H1 (cell line): ENCODE measurements around the gene CYP3A7. TPM values are rescaled to one million over a fixed set of nuclear protein-coding genes. Genes with fewer than 3 reads are reported as not detected.

ENCODE experiments used
- CTCF ChIA-PET: fragments of 300-600 bp; sonication (Branson Sonifier 250); formaldehyde crosslinking; loops from one replicate; lab custom pipeline; 2021; ENCODE audit not compliant: partially characterized antibody; lab: Charles Lee
- POLR2A ChIA-PET: fragments of 300-600 bp; sonication (Branson Sonifier 250); formaldehyde crosslinking; loops from one replicate; lab custom pipeline; 2021; ENCODE audit warnings: inconsistent platforms; ENCODE audit not compliant: partially characterized antibody; lab: Charles Lee
- DNase-seq, 2 experiments: peaks; one replicate each; pipeline versions ENCODE4 v3.0.0 to v3.0.0-alpha.2; 2010 to 2022; ENCODE audit warnings: low spot score in 2 of 2, low read depth in 1 of 2, mixed read lengths in 1 of 2
- FAIRE-seq: peaks from 2 replicates; lab custom pipeline; 2011; peaks lifted over from hg19 to GRCh38; lab: Jason Lieb, UNC
- H2AFZ ChIP-seq: 2 replicates; pipeline ENCODE4 v1.8.1; 2012; ENCODE audit warnings: low read length, inconsistent platforms
- H2AK5ac ChIP-seq: 2 replicates; pipeline ENCODE4 v1.6.1; 2013; ENCODE audit warnings: low read depth, low read length
- H2BK120ac ChIP-seq: replicated peaks from 2 replicates; pipeline ENCODE3; 2013; ENCODE audit warnings: low read depth, low read length, inconsistent platforms
- H2BK12ac ChIP-seq: 2 replicates; pipeline ENCODE4 v1.6.1; 2013; ENCODE audit warnings: low read depth, low read length
- H2BK15ac ChIP-seq: 2 replicates; pipeline ENCODE4 v1.6.1; 2013; ENCODE audit warnings: low read length
- H2BK20ac ChIP-seq: 2 replicates; pipeline ENCODE4 v1.6.1; 2013; ENCODE audit warnings: low read length
- H2BK5ac ChIP-seq: 2 replicates; pipeline ENCODE4 v1.6.1; 2013; ENCODE audit warnings: low read depth, low read length
- H3K14ac ChIP-seq: 2 replicates; pipeline ENCODE4 v1.6.1; 2013; ENCODE audit warnings: inconsistent platforms; ENCODE audit not compliant: insufficient read length
- H3K18ac ChIP-seq: 2 replicates; pipeline ENCODE4 v1.6.1; 2013; ENCODE audit warnings: low read length; ENCODE audit errors: extremely low read depth
- H3K23ac ChIP-seq: 2 replicates; pipeline ENCODE4 v1.6.1; 2013; ENCODE audit warnings: inconsistent platforms; ENCODE audit not compliant: insufficient read length
- H3K23me2 ChIP-seq: 2 replicates; pipeline ENCODE4 v1.6.1; 2013; ENCODE audit warnings: low read depth, low read length
- H3K27ac ChIP-seq: 2 replicates; pipeline ENCODE4 v1.6.1; 2011; ENCODE audit warnings: low read depth, low read length, inconsistent platforms
- H3K27me3 ChIP-seq, 4 experiments: replicated peaks in 1 of 4; 1 replicate in 1 of 4; 2 replicates in 3 of 4; pipeline versions ENCODE4 v1.6.1 to v1.8.1; 2011 to 2013; ENCODE audit warnings: low read length in 3 of 4, mild to moderate bottlenecking in 3 of 4, inconsistent platforms in 2 of 4, mixed read lengths in 2 of 4, moderate library complexity in 1 of 4; ENCODE audit not compliant: control insufficient read depth in 3 of 4, insufficient read depth in 3 of 4; ENCODE audit errors: extremely low read depth in 1 of 4
- H3K36me3 ChIP-seq, 4 experiments: 2 replicates each; pipeline versions ENCODE4 v1.6.1 to v1.8.1; 2011 to 2013; ENCODE audit warnings: mild to moderate bottlenecking in 4 of 4, low read length in 3 of 4, moderate library complexity in 2 of 4, control low read depth in 1 of 4, inconsistent platforms in 1 of 4; ENCODE audit not compliant: insufficient read depth in 4 of 4, control insufficient read depth in 2 of 4
- H3K4ac ChIP-seq: replicated peaks from 2 replicates; pipeline ENCODE3; 2013; ENCODE audit warnings: low read length, low read depth, mixed read lengths, inconsistent platforms; ENCODE audit not compliant: insufficient read length
- H3K4me1 ChIP-seq, 4 experiments: replicated peaks in 1 of 4; 1 replicate in 1 of 4; 2 replicates in 3 of 4; pipeline versions ENCODE4 v1.6.1 to v1.8.1; 2011 to 2013; ENCODE audit warnings: low read length in 3 of 4, inconsistent platforms in 2 of 4, mixed read lengths in 1 of 4; ENCODE audit not compliant: insufficient read depth in 4 of 4, control insufficient read depth in 3 of 4
- H3K4me2 ChIP-seq, 2 experiments: 2 replicates each; pipeline versions ENCODE4 v1.6.1 to v1.8.1; 2011 to 2013; ENCODE audit warnings: low read depth in 2 of 2, low read length in 2 of 2, control low read depth in 1 of 2, inconsistent platforms in 1 of 2, mild to moderate bottlenecking in 1 of 2; ENCODE audit not compliant: insufficient read depth in 1 of 2
- H3K4me3 ChIP-seq, 4 experiments: fragments of 200-600, 300-600 bp in 1 of 4; sonication (generic), shearing (Covaris generic), sonication (Bioruptor Twin) in 1 of 4; 2 replicates each; pipeline versions ENCODE4 v1.5.1 to v1.8.1; 2011 to 2016; ENCODE audit warnings: low read length in 4 of 4, low read depth in 3 of 4, control low read depth in 2 of 4, inconsistent platforms in 2 of 4, mild to moderate bottlenecking in 2 of 4, mixed read lengths in 1 of 4, moderate library complexity in 1 of 4; ENCODE audit not compliant: insufficient read depth in 2 of 4; ENCODE audit errors: extremely low read depth in 1 of 4
- H3K56ac ChIP-seq: replicated peaks from 2 replicates; pipeline ENCODE3; 2013; ENCODE audit warnings: low read depth, mild to moderate bottlenecking, mixed read lengths, low read length, inconsistent platforms; ENCODE audit not compliant: insufficient read length
- H3K79me1 ChIP-seq: 2 replicates; pipeline ENCODE4 v1.6.1; 2013; ENCODE audit warnings: low read depth, low read length, control low read depth
- H3K79me2 ChIP-seq, 2 experiments: 2 replicates each; pipeline versions ENCODE4 v1.6.1 to v1.8.1; 2012 to 2013; ENCODE audit warnings: low read length in 2 of 2, mild to moderate bottlenecking in 2 of 2, inconsistent platforms in 1 of 2; ENCODE audit not compliant: insufficient read depth in 2 of 2, control insufficient read depth in 1 of 2
- H3K9ac ChIP-seq, 4 experiments: replicated peaks in 1 of 4; 1 replicate in 1 of 4; 2 replicates in 3 of 4; pipeline versions ENCODE4 v1.6.1 to v1.8.1; 2011 to 2013; ENCODE audit warnings: low read depth in 3 of 4, low read length in 3 of 4, control low read depth in 2 of 4, mild to moderate bottlenecking in 2 of 4, moderate library complexity in 2 of 4, inconsistent platforms in 1 of 4; ENCODE audit errors: extremely low read depth in 1 of 4
- H3K9me3 ChIP-seq, 2 experiments: 2 replicates each; pipeline versions ENCODE4 v1.6.1 to v1.8.1; 2012 to 2013; ENCODE audit warnings: mild to moderate bottlenecking in 2 of 2, moderate library complexity in 2 of 2, control low read depth in 1 of 2, inconsistent platforms in 1 of 2, low read depth in 1 of 2, low read length in 1 of 2, mixed read lengths in 1 of 2; ENCODE audit not compliant: insufficient read depth in 2 of 2
- H4K20me1 ChIP-seq, 2 experiments: replicated peaks in 1 of 2; 2 replicates each; pipeline versions ENCODE3 to v1.8.1; 2011 to 2013; ENCODE audit warnings: inconsistent platforms in 2 of 2, low read length in 2 of 2, mild to moderate bottlenecking in 1 of 2; ENCODE audit not compliant: insufficient read depth in 2 of 2, control insufficient read depth in 1 of 2
- H4K5ac ChIP-seq: 2 replicates; pipeline ENCODE4 v1.6.1; 2013; ENCODE audit warnings: low read length, low read depth, mixed read lengths, inconsistent platforms; ENCODE audit not compliant: insufficient read length
- H4K8ac ChIP-seq: 2 replicates; pipeline ENCODE4 v1.8.0; 2013; ENCODE audit warnings: mild to moderate bottlenecking, moderate library complexity, low read length, inconsistent platforms; ENCODE audit not compliant: insufficient read depth; ENCODE audit errors: extremely low read depth
- H4K91ac ChIP-seq: replicated peaks from 2 replicates; pipeline ENCODE3; 2013; ENCODE audit warnings: low read length, mixed read lengths, inconsistent platforms; ENCODE audit not compliant: insufficient read length
- BCL11A ChIP-seq, 2 experiments: IDR thresholded peaks; one replicate each; pipeline ENCODE4 v1.6.1; 2011; ENCODE audit warnings: low read depth in 2 of 2, low read length in 2 of 2, mild to moderate bottlenecking in 2 of 2
- CBX5 ChIP-seq: fragments of 300-800, 300-1000 bp; sonication (generic); IDR thresholded peaks from 2 replicates; pipeline ENCODE4 v1.7.1; 2016; ENCODE audit warnings: antibody characterized with exemption, low read length, low read depth
- CHD2 ChIP-seq: IDR thresholded peaks from 2 replicates; pipeline ENCODE4 v1.6.1; 2012; ENCODE audit warnings: low read length, improper control_type of control experiment
- JUN ChIP-seq: IDR thresholded peaks from 2 replicates; pipeline ENCODE4 v1.6.1; 2011; ENCODE audit warnings: low read depth, mild to moderate bottlenecking, improper control_type of control experiment, low read length
- KDM5A ChIP-seq: fragments of 200-600 bp; IDR thresholded peaks from 2 replicates; pipeline ENCODE4 v1.7.1; 2012; ENCODE audit warnings: mild to moderate bottlenecking, low read length, inconsistent platforms, mixed read lengths
- POLR2AphosphoS5 ChIP-seq: IDR thresholded peaks from 2 replicates; pipeline ENCODE4 v1.6.1; 2011; ENCODE audit warnings: low read depth, low read length
- POU5F1 ChIP-seq: IDR thresholded peaks from 2 replicates; pipeline ENCODE4 v1.6.1; 2011; ENCODE audit warnings: low read depth, mild to moderate bottlenecking, low read length, moderate library complexity
- SAP30 ChIP-seq: fragments of 300-600 bp; sonication (generic); IDR thresholded peaks from 2 replicates; pipeline ENCODE4 v1.7.1; 2012; ENCODE audit warnings: low read length, moderate library complexity, mild to moderate bottlenecking, inconsistent platforms; ENCODE audit not compliant: insufficient read depth, insufficient replicate concordance
- SP1 ChIP-seq: IDR thresholded peaks from 2 replicates; pipeline ENCODE4 v1.6.1; 2011; ENCODE audit warnings: low read depth, low read length
- WGBS, 2 experiments: shearing (Covaris generic) in 1 of 2; methylation state at CpG; one replicate each; pipeline versions ENCODE4 v1.1.6 to v1.1.7; 2013 to 2015; ENCODE audit warnings: low lambda C conversion rate in 2 of 2, mixed read lengths in 2 of 2, inconsistent platforms in 1 of 2, low coverage in 1 of 2, missing lambda C conversion rate in 1 of 2; ENCODE audit not compliant: insufficient replicate concordance in 2 of 2, insufficient coverage in 1 of 2, insufficient read length in 1 of 2; ENCODE audit errors: extremely low coverage in 1 of 2, missing lambda C conversion rate in 1 of 2; 5-methylcytosine and 5-hydroxymethylcytosine counted together
- polyA plus RNA-seq, 7 experiments: library from polyadenylated mRNA; depleted of rRNA in 3 of 7; stranded (reverse) in 5 of 7; unstranded in 2 of 7; fragments of >200 nt in 5 of 7; fragments of 200-250 nt in 2 of 7; gene quantifications; 1 replicate in 5 of 7; 2 replicates in 1 of 7; 4 replicates in 1 of 7; pipeline versions ENCODE4 v1.2.1 to v1.2.3, GENCODE V29; 2011 to 2013; ENCODE audit warnings: missing spikeins in 2 of 7, mixed read lengths in 2 of 7
- total RNA-seq: library from RNA; stranded (reverse); fragmentation: NEBNext Ultra II Directional; extraction: Animal tissue kit (Norgen Biotek cat#: 25700); gene quantifications from 2 replicates; pipeline ENCODE4 v1.2.1, GENCODE V29; 2021
- TF ChIP-seq, protein P1 (sequence below): IDR thresholded peaks from 2 replicates; pipeline ENCODE4 v1.6.1; 2011; ENCODE audit warnings: low read length, improper control_type of control experiment

Gene CYP3A7
- total and polyA plus RNA-seq, 2 of the 8 experiments (the other 6 are each of a cell fraction or from before 2014, with no cell fraction given): not detected

DNA sequence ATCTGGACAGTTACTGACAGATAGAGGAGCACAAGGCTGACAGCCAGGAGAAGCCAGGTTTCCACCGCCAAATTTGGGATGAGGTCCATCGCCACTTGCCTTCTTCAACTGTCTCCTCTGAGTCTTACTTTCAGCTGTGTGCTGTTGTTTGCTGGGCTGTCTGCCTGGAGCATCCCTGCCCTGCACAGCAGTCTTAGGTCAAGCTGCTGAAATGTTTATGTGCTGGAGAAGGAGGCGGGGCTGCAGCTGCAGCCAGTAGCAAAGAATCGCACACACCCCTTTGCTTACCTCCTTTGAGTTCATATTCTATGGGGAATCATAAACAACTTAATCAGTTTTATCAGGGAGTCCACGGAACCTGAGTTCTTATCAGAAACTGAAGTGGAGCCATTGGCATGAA, 35.0 kb downstream of the CYP3A7 start:
- Histone ChIP-seq H3K4me3 (no peak overlapping the region), H3K18ac (no peak overlapping the region), H2BK20ac (no peak overlapping the region), H3K79me2 (no peaks in the 10 kb centered on the region), H3K79me1 (no peaks in the 10 kb centered on the region), H3K14ac (no peak overlapping the region), H2AFZ (no peak overlapping the region), H2BK120ac (no peak overlapping the region), H2BK15ac (no peak overlapping the region), H4K5ac (no peak overlapping the region), H3K4ac (no peak overlapping the region), H4K8ac (no peak overlapping the region), H2BK12ac (no peak overlapping the region), H2BK5ac (no peak overlapping the region), H3K4me2 (no peak overlapping the region), H2AK5ac (no peak overlapping the region), H4K20me1 (no peaks in the 10 kb centered on the region), H4K91ac (no peak overlapping the region), H3K9me3 (0 out of 4 replicates have a peak, but pooled peaks cover 0 to 3% of the 10 kb centered on the region in 2 experiments), H3K23me2 (no peaks in the 10 kb centered on the region), H3K4me1 (peaks cover 0 to 2% (median 0%) of the 10 kb centered on the region in 4 experiments; a peak in 1 of 7 replicates), H3K23ac (no peak overlapping the region), H3K56ac (no peak overlapping the region), H3K27me3 (no peaks in the 10 kb centered on the region), H3K9ac (no peak overlapping the region), H3K36me3 (no peaks in the 10 kb centered on the region)
- no peak for FAIRE-seq
- no peak for DNase-seq
- POLR2A ChIA-PET: no interaction called here
- CTCF ChIA-PET: no interaction called here
- 73% methylated on average over 5 of the region's 5 CpGs; no CpG with 5 or more reads in 1 of the 2 experiments for WGBS, 2 experiments
- TF ChIP-seq KDM5A: no peak
- no peak for TF ChIP-seq POLR2AphosphoS5
- no peak for TF ChIP-seq CBX5
- no peak for TF ChIP-seq BCL11A (IDR thresholded peaks at IDR 0.05; ENCODE audit: low read depth in 2 of 2, low read length in 2 of 2)
- TF ChIP-seq SAP30: no peak
- no peak for TF ChIP-seq CHD2
- no peak for TF ChIP-seq JUN
- TF ChIP-seq POU5F1: no peak
- TF ChIP-seq SP1: no peak
- TF ChIP-seq, protein P1, sequence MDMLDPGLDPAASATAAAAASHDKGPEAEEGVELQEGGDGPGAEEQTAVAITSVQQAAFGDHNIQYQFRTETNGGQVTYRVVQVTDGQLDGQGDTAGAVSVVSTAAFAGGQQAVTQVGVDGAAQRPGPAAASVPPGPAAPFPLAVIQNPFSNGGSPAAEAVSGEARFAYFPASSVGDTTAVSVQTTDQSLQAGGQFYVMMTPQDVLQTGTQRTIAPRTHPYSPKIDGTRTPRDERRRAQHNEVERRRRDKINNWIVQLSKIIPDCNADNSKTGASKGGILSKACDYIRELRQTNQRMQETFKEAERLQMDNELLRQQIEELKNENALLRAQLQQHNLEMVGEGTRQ: no peak
- TF ChIP-seq, all 59 proteins: peak for 0
- no peak overlapping the region for H3K27ac ChIP-seq
